HCT116 (cell line): ENCODE data around the gene RTL10. TPM values are rescaled to one million over a fixed set of nuclear protein-coding genes. Genes with fewer than 3 reads are reported as not detected.

ENCODE experiments used
- ATAC-seq: fragments of 200-7000 bp; cut with Tn5 transposase; 2 replicates; pipeline ENCODE4 v1.9.1; 2020; ENCODE audit warnings: mild to moderate bottlenecking, moderate library complexity
- BruUV-seq: library from RNA; stranded (reverse); fragments of 400-500 nt; replicated peaks from 2 replicates; lab custom pipeline; 2021; lab: Mats Ljungman, UMichigan
- CTCF ChIA-PET: fragments of 300-600 bp; sonication (Branson Sonifier 250); formaldehyde crosslinking; loops from one replicate; lab custom pipeline; 2021; ENCODE audit warnings: antibody characterized with exemption; lab: Charles Lee
- POLR2A ChIA-PET: fragments of 300-600, 350-600 bp; sonication (Branson Sonifier 250); formaldehyde crosslinking; loops from one replicate; lab custom pipeline; 2021; ENCODE audit warnings: antibody characterized with exemption; lab: Charles Lee
- RAD21 ChIA-PET, 2 experiments: fragments of 300-600 bp; sonication (Branson Sonifier 250); formaldehyde crosslinking; loops; one replicate each; lab custom pipeline; 2023; ENCODE audit warnings: low total read pairs in 2 of 2; ENCODE audit not compliant: uncharacterized antibody in 2 of 2, unreplicated experiment in 2 of 2, low non-redundant PET in 1 of 2; lab: Charles Lee
- DNase-seq: peaks from one replicate; pipeline ENCODE4 v3.0.0-alpha.2; 2010; ENCODE audit warnings: low read depth, low spot score
- H2AFZ ChIP-seq: fragments of 200-600 bp; shearing (Covaris generic), sonication (generic); 2 replicates; pipeline ENCODE4 v1.6.1; 2017; ENCODE audit warnings: low read depth, mixed run types, mixed read lengths, antibody characterized with exemption, low read length; ENCODE audit not compliant: poor library complexity, severe bottlenecking
- H3K27ac ChIP-seq: 2 replicates; pipeline ENCODE4 v1.5.1; 2012; ENCODE audit warnings: low read depth, low read length
- H3K27me3 ChIP-seq: fragments of 200-600 bp; sonication (generic); 2 replicates; pipeline ENCODE4 v1.6.1; 2016; ENCODE audit warnings: mixed run types, low read length, mixed read lengths; ENCODE audit not compliant: insufficient read depth
- H3K36me3 ChIP-seq, 2 experiments: fragments of 200-500 bp in 1 of 2; fragments of 200-600 bp in 1 of 2; sonication (Bioruptor generic) in 1 of 2; sonication (generic) in 1 of 2; 2 replicates each; pipeline versions ENCODE4 v1.5.1 to v1.6.1; 2014 to 2016; ENCODE audit warnings: low read length in 2 of 2, inconsistent platforms in 1 of 2, mixed read lengths in 1 of 2, mixed run types in 1 of 2; ENCODE audit not compliant: insufficient read depth in 2 of 2, control insufficient read depth in 1 of 2
- H3K4me1 ChIP-seq, 2 experiments: fragments of 200-600 bp in 1 of 2; sonication (generic) in 1 of 2; 2 replicates each; pipeline versions ENCODE4 v1.5.1 to v1.6.1; 2012 to 2017; ENCODE audit warnings: low read length in 2 of 2, inconsistent platforms in 1 of 2, mild to moderate bottlenecking in 1 of 2, mixed read lengths in 1 of 2, mixed run types in 1 of 2, moderate library complexity in 1 of 2; ENCODE audit not compliant: insufficient read depth in 2 of 2, control insufficient read depth in 1 of 2
- H3K4me2 ChIP-seq: fragments of 200-600 bp; sonication (generic); 2 replicates; pipeline ENCODE4 v1.6.1; 2017; ENCODE audit warnings: mixed run types, low read length, mixed read lengths
- H3K4me3 ChIP-seq, 2 experiments: fragments of 200-600 bp in 1 of 2; sonication (generic) in 1 of 2; replicated peaks in 1 of 2; 2 replicates each; pipeline ENCODE4 v1.5.1; 2011 to 2016; ENCODE audit warnings: low read length in 2 of 2, control low read depth in 1 of 2, low read depth in 1 of 2, mild to moderate bottlenecking in 1 of 2, mixed read lengths in 1 of 2, mixed run types in 1 of 2
- H3K79me2 ChIP-seq: fragments of 200-600 bp; sonication (generic); 2 replicates; pipeline ENCODE4 v1.6.1; 2017; ENCODE audit warnings: mild to moderate bottlenecking, mixed run types, low read length, moderate library complexity, mixed read lengths; ENCODE audit not compliant: insufficient read depth
- H3K9ac ChIP-seq: fragments of 200-600 bp; sonication (generic); 2 replicates; pipeline ENCODE4 v1.6.1; 2016; ENCODE audit warnings: low read length, mixed read lengths
- H3K9me2 ChIP-seq: fragments of 200-600 bp; sonication (generic), shearing (Covaris generic); 2 replicates; pipeline ENCODE4 v1.6.1; 2017; ENCODE audit warnings: mixed run types, mild to moderate bottlenecking, moderate library complexity; ENCODE audit not compliant: insufficient read depth
- H3K9me3 ChIP-seq, 2 experiments: fragments of 200-500 bp in 1 of 2; fragments of 200-600 bp in 1 of 2; sonication (Bioruptor generic) in 1 of 2; sonication (generic) in 1 of 2; 2 replicates each; pipeline ENCODE4 v1.6.1; 2014 to 2017; ENCODE audit warnings: low read length in 2 of 2, mixed read lengths in 2 of 2, inconsistent platforms in 1 of 2, low read depth in 1 of 2, mild to moderate bottlenecking in 1 of 2, mixed run types in 1 of 2, moderate library complexity in 1 of 2; ENCODE audit not compliant: control insufficient read depth in 1 of 2, insufficient read depth in 1 of 2
- H4K20me1 ChIP-seq: fragments of 200-600 bp; sonication (generic), shearing (Covaris generic); 2 replicates; pipeline ENCODE4 v1.6.1; 2017; ENCODE audit warnings: mixed run types, mild to moderate bottlenecking, moderate library complexity; ENCODE audit not compliant: insufficient read depth
- EGR1 ChIP-seq: IDR thresholded peaks from 2 replicates; pipeline ENCODE4 v1.6.1; 2012; ENCODE audit warnings: low read depth
- FOSL1 ChIP-seq: IDR thresholded peaks from 2 replicates; pipeline ENCODE4 v1.6.1; 2012; ENCODE audit warnings: low read depth
- POLR2AphosphoS5 ChIP-seq: IDR thresholded peaks from 2 replicates; pipeline ENCODE4 v1.6.1; 2011; ENCODE audit warnings: mild to moderate bottlenecking, low read depth, low read length, moderate library complexity
- RAD21 ChIP-seq: IDR thresholded peaks from 2 replicates; pipeline ENCODE4 v1.6.1; 2012; ENCODE audit warnings: low read depth, mild to moderate bottlenecking
- ZNF274 ChIP-seq: fragments of 200-500 bp; sonication (Bioruptor generic); IDR thresholded peaks from 2 replicates; pipeline ENCODE4 v1.6.1; 2014; ENCODE audit warnings: mild to moderate bottlenecking, low read depth, low read length, inconsistent platforms
- intact Hi-C: fragments of 100-400 bp; cut with micrococcal nuclease; formaldehyde crosslinking; loops from 2 replicates; pipeline ENCODE4 v1.10.0; 2022
- total RNA-seq: library from RNA; stranded (reverse); gene quantifications from one replicate; pipeline ENCODE4 v1.2.1, GENCODE V29; 2021; ENCODE audit not compliant: unreplicated experiment
- TF ChIP-seq, protein P1 (sequence below): IDR thresholded peaks from 2 replicates; pipeline ENCODE4 v1.6.1; 2012
- TF ChIP-seq, protein P2 (sequence below): IDR thresholded peaks from 2 replicates; pipeline ENCODE4 v1.6.1; 2011; ENCODE audit warnings: mild to moderate bottlenecking, low read length, moderate library complexity; ENCODE audit not compliant: insufficient replicate concordance; ENCODE audit errors: extremely low read depth
- TF ChIP-seq, protein P3 (sequence below), 3 experiments: fragments of 200-600 bp in 1 of 3; sonication (generic) in 1 of 3; IDR thresholded peaks in 2 of 3; conservative IDR thresholded peaks in 1 of 3; 2 replicates each; pipeline ENCODE4 v1.5.1; 2012 to 2017; ENCODE audit warnings: low read depth in 2 of 3, low read length in 2 of 3, antibody characterized with exemption in 1 of 3, borderline replicate concordance in 1 of 3, control low read depth in 1 of 3, mild to moderate bottlenecking in 1 of 3, mixed read lengths in 1 of 3, mixed run types in 1 of 3, moderate library complexity in 1 of 3; ENCODE audit not compliant: insufficient read depth in 1 of 3

The RTL10 gene
- total RNA-seq, 1 experiment from 2014 or later, result 24.6 TPM

DNA sequence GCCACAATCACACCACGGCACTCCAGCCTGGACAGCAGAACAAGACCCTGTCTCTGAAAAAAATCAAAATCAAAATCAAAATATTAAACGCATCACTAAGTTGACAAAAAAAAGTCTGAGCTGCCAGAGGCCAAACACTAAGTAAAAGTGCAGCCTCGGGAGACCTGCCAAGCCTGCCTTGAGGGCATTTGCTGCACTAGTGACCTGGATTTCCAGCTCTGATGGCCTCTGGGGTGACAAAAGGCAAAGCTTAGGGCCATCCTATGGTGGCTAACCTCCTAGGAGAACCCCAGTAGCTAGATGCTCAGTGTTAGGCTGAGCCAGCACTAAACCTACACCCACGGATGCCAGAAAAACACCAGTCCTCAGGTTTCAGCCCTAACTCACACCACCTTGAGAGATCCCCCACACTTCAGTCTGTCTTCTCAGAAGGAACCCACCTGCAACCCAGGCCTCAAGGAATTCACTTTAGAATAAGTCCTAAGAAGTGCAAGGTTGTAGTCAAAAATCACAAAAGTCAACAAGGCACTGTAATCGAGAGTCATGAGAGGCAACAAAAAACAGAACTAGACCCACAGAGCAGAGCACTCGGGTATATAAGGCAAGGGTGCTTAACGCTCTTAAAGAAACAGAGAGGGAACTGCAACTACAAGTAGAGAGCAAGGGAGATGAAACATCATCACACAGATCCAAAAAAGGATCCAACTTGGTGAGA is 28.6 kb downstream of the RTL10 start:
- H3K27ac ChIP-seq, result no peak overlapping the region

More for the DNA sequence above, 28.6 kb downstream of the RTL10 start:
- no peaks in the 10 kb centered on the region for H3K9me2 ChIP-seq
- H4K20me1 ChIP-seq, result no peaks in the 10 kb centered on the region
- no peak for DNase-seq
- H3K9ac ChIP-seq, result no peak overlapping the region
- CTCF ChIA-PET, result no interaction called here
- POLR2A ChIA-PET, result no interaction called here
- H3K36me3 ChIP-seq, result no peaks in the 10 kb centered on the region
- TF ChIP-seq EGR1 (no peak), POLR2AphosphoS5 (no peak), RAD21 (no peak), FOSL1 (no peak), ZNF274 (no peak)
- TF ChIP-seq, protein P1, sequence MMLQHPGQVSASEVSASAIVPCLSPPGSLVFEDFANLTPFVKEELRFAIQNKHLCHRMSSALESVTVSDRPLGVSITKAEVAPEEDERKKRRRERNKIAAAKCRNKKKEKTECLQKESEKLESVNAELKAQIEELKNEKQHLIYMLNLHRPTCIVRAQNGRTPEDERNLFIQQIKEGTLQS, result no peak
- TF ChIP-seq, protein P2, sequence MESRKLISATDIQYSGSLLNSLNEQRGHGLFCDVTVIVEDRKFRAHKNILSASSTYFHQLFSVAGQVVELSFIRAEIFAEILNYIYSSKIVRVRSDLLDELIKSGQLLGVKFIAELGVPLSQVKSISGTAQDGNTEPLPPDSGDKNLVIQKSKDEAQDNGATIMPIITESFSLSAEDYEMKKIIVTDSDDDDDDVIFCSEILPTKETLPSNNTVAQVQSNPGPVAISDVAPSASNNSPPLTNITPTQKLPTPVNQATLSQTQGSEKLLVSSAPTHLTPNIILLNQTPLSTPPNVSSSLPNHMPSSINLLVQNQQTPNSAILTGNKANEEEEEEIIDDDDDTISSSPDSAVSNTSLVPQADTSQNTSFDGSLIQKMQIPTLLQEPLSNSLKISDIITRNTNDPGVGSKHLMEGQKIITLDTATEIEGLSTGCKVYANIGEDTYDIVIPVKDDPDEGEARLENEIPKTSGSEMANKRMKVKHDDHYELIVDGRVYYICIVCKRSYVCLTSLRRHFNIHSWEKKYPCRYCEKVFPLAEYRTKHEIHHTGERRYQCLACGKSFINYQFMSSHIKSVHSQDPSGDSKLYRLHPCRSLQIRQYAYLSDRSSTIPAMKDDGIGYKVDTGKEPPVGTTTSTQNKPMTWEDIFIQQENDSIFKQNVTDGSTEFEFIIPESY, result no peak
- TF ChIP-seq, protein P3, sequence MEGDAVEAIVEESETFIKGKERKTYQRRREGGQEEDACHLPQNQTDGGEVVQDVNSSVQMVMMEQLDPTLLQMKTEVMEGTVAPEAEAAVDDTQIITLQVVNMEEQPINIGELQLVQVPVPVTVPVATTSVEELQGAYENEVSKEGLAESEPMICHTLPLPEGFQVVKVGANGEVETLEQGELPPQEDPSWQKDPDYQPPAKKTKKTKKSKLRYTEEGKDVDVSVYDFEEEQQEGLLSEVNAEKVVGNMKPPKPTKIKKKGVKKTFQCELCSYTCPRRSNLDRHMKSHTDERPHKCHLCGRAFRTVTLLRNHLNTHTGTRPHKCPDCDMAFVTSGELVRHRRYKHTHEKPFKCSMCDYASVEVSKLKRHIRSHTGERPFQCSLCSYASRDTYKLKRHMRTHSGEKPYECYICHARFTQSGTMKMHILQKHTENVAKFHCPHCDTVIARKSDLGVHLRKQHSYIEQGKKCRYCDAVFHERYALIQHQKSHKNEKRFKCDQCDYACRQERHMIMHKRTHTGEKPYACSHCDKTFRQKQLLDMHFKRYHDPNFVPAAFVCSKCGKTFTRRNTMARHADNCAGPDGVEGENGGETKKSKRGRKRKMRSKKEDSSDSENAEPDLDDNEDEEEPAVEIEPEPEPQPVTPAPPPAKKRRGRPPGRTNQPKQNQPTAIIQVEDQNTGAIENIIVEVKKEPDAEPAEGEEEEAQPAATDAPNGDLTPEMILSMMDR (IDR thresholded peaks at IDR 0.05 in 2 of 3, conservative IDR thresholded peaks at IDR 0.05 in 1 of 3; ENCODE audit: borderline replicate concordance in 1 of 3, insufficient read depth in 1 of 3, low read depth in 2 of 3, low read length in 2 of 3), result no peak
- TF ChIP-seq, all 23 proteins: peak for 0
- H2AFZ ChIP-seq, result no peak overlapping the region
- BruUV-seq, result no TSS peak
- no peak overlapping the region for H3K4me3 ChIP-seq
- intact Hi-C loops, result no loop called here
- no peaks in the 10 kb centered on the region for H3K79me2 ChIP-seq
- no peaks in the 10 kb centered on the region for H3K9me3 ChIP-seq
- RAD21 ChIA-PET, result no interaction called here
- no peak overlapping the region for H3K4me2 ChIP-seq
- H3K4me1 ChIP-seq, result no peaks in the 10 kb centered on the region
- no peak for ATAC-seq
- H3K27me3 ChIP-seq, result no peaks in the 10 kb centered on the region
